Heart left ventricle (tissue), 16 donors: ENCODE measurements around the gene GPD1. TPM values are rescaled to one million over a fixed set of nuclear protein-coding genes. Genes with fewer than 3 reads are reported as not detected.
A peak's percentile ranks its signal among the peaks of the same experiment; 100 is the strongest.

Experiments
- ATAC-seq, 4 donors: fragments of 200-7000 bp; cut with Tn5 transposase; one replicate each; pipeline ENCODE4 v1.9.1; 2020 to 2022; ENCODE audit warnings: moderate library complexity in 4 of 4, mild to moderate bottlenecking in 3 of 4, moderate number of reproducible peaks in 1 of 4
- DNase-seq, 5 donors: peaks; one replicate each; pipeline ENCODE4 v3.0.0-alpha.2; 2020
- H3K27ac ChIP-seq, 12 donors: fragments of 200-600 bp; sonication (generic) in 4 of 12; one replicate each; pipeline versions ENCODE4 v1.5.0 to v1.8.0; 2016 to 2022; ENCODE audit warnings: mild to moderate bottlenecking in 2 of 12
- H3K27me3 ChIP-seq, 9 donors: fragments of 200-600 bp; sonication (generic) in 2 of 9; one replicate each; pipeline versions ENCODE4 v1.5.1 to v1.8.0; 2016 to 2022; ENCODE audit warnings: mild to moderate bottlenecking in 3 of 9
- H3K36me3 ChIP-seq, 9 donors: fragments of 200-600 bp; sonication (generic) in 2 of 9; one replicate each; pipeline versions ENCODE4 v1.5.0 to v1.8.0; 2018 to 2022; ENCODE audit warnings: mild to moderate bottlenecking in 2 of 9
- H3K4me1 ChIP-seq, 12 donors: fragments of 200-600 bp; sonication (generic) in 4 of 12; one replicate each; pipeline versions ENCODE4 v1.5.0 to v1.8.0; 2016 to 2022; ENCODE audit warnings: mild to moderate bottlenecking in 3 of 12
- H3K4me3 ChIP-seq, 12 donors: fragments of 200-600 bp; sonication (generic) in 4 of 12; one replicate each; pipeline versions ENCODE4 v1.5.0 to v1.8.0; 2017 to 2022; ENCODE audit warnings: mild to moderate bottlenecking in 9 of 12, moderate library complexity in 4 of 12
- H3K9me3 ChIP-seq, 12 donors: fragments of 200-600 bp; sonication (generic) in 4 of 12; one replicate each; pipeline versions ENCODE4 v1.5.0 to v1.8.0; 2016 to 2022; ENCODE audit warnings: mild to moderate bottlenecking in 1 of 12
- CTCF ChIP-seq, 12 donors: fragments of 200-600 bp; sonication (generic) in 4 of 12; IDR thresholded peaks; one replicate each; pipeline versions ENCODE4 v1.5.0 to v1.8.0; 2018 to 2022; ENCODE audit warnings: antibody characterized with exemption in 12 of 12, mild to moderate bottlenecking in 5 of 12
- POLR2A ChIP-seq, 2 donors: fragments of 450-650 bp; IDR thresholded peaks; one replicate each; pipeline ENCODE4 v1.6.1; 2017; ENCODE audit warnings: antibody characterized with exemption in 2 of 2, mild to moderate bottlenecking in 2 of 2, moderate library complexity in 2 of 2
- WGBS, 4 donors: extraction: QIAGEN DNeasy Blood & Tissue Kit in 2 of 4; methylation state at CpG; one replicate each; pipeline versions ENCODE4 v1.1.5 to v1.1.7; 2013 to 2018; 5-methylcytosine and 5-hydroxymethylcytosine counted together
- intact Hi-C, 10 donors: fragments of 100-400 bp; cut with DNase I; formaldehyde crosslinking; loops; one replicate each; pipeline versions ENCODE4 v1.11.1 to v1.14.2; 2022
- polyA plus RNA-seq, 2 donors: library from polyadenylated mRNA; stranded (reverse); fragments of 200-250 nt; gene quantifications; one replicate each; pipeline ENCODE4 v1.2.3, GENCODE V29; 2013
- total RNA-seq, 9 donors: library from RNA; depleted of rRNA in 2 of 9; stranded (reverse); fragments of >200 nt in 2 of 9; fragmentation: NEBNext Ultra II Directional in 3 of 9; extraction: Animal tissue kit (Norgen Biotek cat#: 25700) in 3 of 9; gene quantifications; one replicate each; pipeline versions ENCODE4 v1.1.0 to v1.2.4, GENCODE V29; 2016 to 2023
- donor health status: ischemic (EF 13 %, LVEDD 7.1; RV severe dilation, severe dysfunction).
- donor health status: healthy with polysubstance abuse.
- donor health status: DM: no; HTN: yes; CAD: no.
- donor health status: DM: no; HTN: no; CAD: no.
- donor health status: ischemic (EF 25% LVEDD 6.9; RV normal size, moderate dysfunction).
- donor health status: ischemic (EF 25% LVEDD 5.7; RV mildly dilated, moderate dysfunction).
- donor health status: healthy.
- donor health status: DM: yes; HTN: yes; CAD: no.
- donor health status: ischemic (EF 35%, LVEDD 5.7; RV mildly dilated, moderate dysfunction).
- donor health status: nonischemic (EF 11% LVEDD 7.7; RV severe dilation, severe dysfunction).
- donor health status: DM: yes; HTN: yes; CAD: no.
- donor health status: PGD.
- donor health status: ischemic (EF 29% LVEDD 5.4; RV normal size, mild dysfunction).
- donor health status: nonischemic (EF 23%, LVEDD 6.1; RV moderate dilation, normal function).

The GPD1 gene
- total and polyA plus RNA-seq, 11 donors = 7.4 to 75.8 (median 10.0) TPM

DNA sequence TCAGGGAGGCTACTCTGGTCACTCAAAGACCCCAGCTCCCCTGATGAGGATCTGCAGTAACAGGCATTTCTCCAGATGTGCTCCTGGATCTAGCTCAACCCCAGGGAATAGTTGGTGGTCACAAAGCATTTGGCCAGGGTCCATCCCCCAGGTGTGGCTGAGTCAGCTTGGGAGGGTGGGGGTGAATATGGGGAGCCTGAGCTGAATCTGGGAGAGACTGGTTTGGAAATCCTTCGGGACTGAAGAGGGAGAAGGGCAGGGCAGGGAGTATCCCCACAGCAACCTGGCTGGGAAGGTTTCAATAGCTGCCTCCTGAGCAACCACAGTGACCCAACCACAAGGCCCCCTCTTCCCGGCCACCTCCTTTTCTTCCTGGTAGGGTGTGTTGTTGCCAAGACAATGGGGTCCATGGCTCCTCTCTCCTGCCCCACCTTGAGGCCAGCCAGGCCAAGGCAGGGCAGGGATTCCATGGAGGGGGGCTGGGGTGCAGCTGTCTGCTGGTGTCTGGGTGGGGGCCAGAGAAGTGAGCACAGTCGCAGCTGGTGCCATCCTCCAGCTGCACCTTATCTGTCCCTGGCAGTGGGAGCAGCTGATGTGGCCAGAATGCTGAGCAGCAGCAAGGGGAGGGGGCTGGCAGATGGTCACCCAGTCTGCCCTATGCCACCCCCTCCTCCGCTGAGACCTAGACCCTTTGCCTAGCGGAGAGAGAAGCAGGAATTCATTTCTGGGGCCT lies 40.9 kb upstream of the GPD1 start:
- ATAC-seq = no peak
- intact Hi-C loops = loop anchor here in 3 of 10 donors (5.0 to 10.0 kb wide), 3 partner anchors 96 to 298 kb away; no protein-coding TSS in a partner anchor
- TF ChIP-seq CTCF (IDR thresholded peaks at IDR 0.05) (no peak), POLR2A (IDR thresholded peaks at IDR 0.05) (no peak)
- Histone ChIP-seq H3K27me3 (peaks cover 0 to 10% (median 0%) of the 10 kb centered on the region in 9 donors), H3K27ac (no peak overlapping the region), H3K9me3 (no peaks in the 10 kb centered on the region), H3K4me3 (no peak overlapping the region), H3K4me1 (peaks cover 0 to 14% (median 1%) of the 10 kb centered on the region in 12 donors), H3K36me3 (no peaks in the 10 kb centered on the region)
- WGBS, 4 donors = 82 to 94% (median 86%) methylated on average over 3 to 5 of the region's 5 CpGs
- no peak for DNase-seq

- TF ChIP-seq POLR2A (IDR thresholded peaks at IDR 0.05) (no peak), CTCF (IDR thresholded peaks at IDR 0.05) (no peak)
- WGBS, 4 donors = 74 to 89% (median 78%) methylated on average over 3 of the region's 3 CpGs
- no peaks in the 10 kb centered on the region for H3K9me3 ChIP-seq
- DNase-seq = no peak
- H3K4me3 ChIP-seq = no peak overlapping the region
- intact Hi-C loops = loop anchor here in 1 of 10 donors (10.0 kb wide), 1 partner anchor 301 kb away; no protein-coding TSS in a partner anchor
- H3K27me3 ChIP-seq = no peaks in the 10 kb centered on the region
- no peaks in the 10 kb centered on the region for H3K36me3 ChIP-seq
- H3K27ac ChIP-seq = no peak overlapping the region
- peaks cover 0 to 13% (median 1%) of the 10 kb centered on the region in 12 donors for H3K4me1 ChIP-seq
- no peak for ATAC-seq
Observed at GRCh38 chr12:50065726-50066310, 38.0 kb upstream of the GPD1 start.

- 39 to 50% (median 44%) methylated on average over 5 of the region's 5 CpGs for WGBS, 4 donors
- Histone ChIP-seq H3K4me1 (peaks cover 0 to 13% (median 2%) of the 10 kb centered on the region in 12 donors), H3K4me3 (no peak overlapping the region), H3K27me3 (no peaks in the 10 kb centered on the region), H3K9me3 (no peaks in the 10 kb centered on the region), H3K27ac (peak overlapping the region in 1 of 12 donors; percentile 34), H3K36me3 (no peaks in the 10 kb centered on the region)
- peak in 3 of 4 donors; percentile 43 to 61 (median 58) for ATAC-seq
- intact Hi-C loops = loop anchor here in 1 of 10 donors (10.0 kb wide), 1 partner anchor 302 kb away; no protein-coding TSS in a partner anchor
- peak in 2 of 5 donors; percentile 35 to 42 for DNase-seq
- no peak for TF ChIP-seq POLR2A (IDR thresholded peaks at IDR 0.05)
- TF ChIP-seq CTCF (IDR thresholded peaks at IDR 0.05) = no peak
Observed at GRCh38 chr12:50066402-50066801, 37.4 kb upstream of the GPD1 start.

DNA sequence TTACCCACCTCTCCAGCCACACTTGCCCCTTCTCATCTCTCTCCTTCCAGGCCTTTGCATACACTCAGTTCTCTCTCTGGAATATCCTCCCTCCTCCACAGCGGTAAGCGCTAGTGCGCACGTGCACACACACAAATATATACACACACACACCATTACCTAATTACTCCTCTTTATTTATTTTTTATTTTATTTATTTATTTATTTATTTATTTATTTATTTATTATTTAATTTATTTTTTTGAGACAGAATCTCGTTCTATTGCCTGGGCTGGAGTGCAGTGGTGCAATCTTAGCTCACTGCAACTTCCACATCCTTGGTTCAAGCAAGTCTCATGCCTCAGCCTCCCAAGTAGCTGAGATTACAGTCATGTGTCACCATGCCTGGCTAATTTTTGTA lies 34.7 kb upstream of the GPD1 start:
- ATAC-seq = no peak
- H3K4me1 ChIP-seq = peaks cover 0 to 13% (median 2%) of the 10 kb centered on the region in 12 donors
- no peaks in the 10 kb centered on the region for H3K9me3 ChIP-seq
- no peak for DNase-seq
- no peak overlapping the region for H3K27ac ChIP-seq
- intact Hi-C loops = loop anchor here in 2 of 10 donors (1.0 to 10.0 kb wide), 2 partner anchors 101 to 304 kb away; no protein-coding TSS in a partner anchor
- WGBS, 4 donors = 96 to 97% (median 97%) methylated on average over 5 of the region's 5 CpGs
- no peaks in the 10 kb centered on the region for H3K36me3 ChIP-seq
- no peaks in the 10 kb centered on the region for H3K27me3 ChIP-seq
- H3K4me3 ChIP-seq = no peak overlapping the region
- TF ChIP-seq POLR2A (IDR thresholded peaks at IDR 0.05) (no peak), CTCF (IDR thresholded peaks at IDR 0.05) (no peak)
